Measurements from ENCODE around the gene PRTN3. TPM values are rescaled to one million over a fixed set of nuclear protein-coding genes. Genes with fewer than 3 reads are reported as not detected.

The PRTN3 gene
- total RNA-seq, 1 experiment from 2014 or later: 2.7 TPM

DNA sequence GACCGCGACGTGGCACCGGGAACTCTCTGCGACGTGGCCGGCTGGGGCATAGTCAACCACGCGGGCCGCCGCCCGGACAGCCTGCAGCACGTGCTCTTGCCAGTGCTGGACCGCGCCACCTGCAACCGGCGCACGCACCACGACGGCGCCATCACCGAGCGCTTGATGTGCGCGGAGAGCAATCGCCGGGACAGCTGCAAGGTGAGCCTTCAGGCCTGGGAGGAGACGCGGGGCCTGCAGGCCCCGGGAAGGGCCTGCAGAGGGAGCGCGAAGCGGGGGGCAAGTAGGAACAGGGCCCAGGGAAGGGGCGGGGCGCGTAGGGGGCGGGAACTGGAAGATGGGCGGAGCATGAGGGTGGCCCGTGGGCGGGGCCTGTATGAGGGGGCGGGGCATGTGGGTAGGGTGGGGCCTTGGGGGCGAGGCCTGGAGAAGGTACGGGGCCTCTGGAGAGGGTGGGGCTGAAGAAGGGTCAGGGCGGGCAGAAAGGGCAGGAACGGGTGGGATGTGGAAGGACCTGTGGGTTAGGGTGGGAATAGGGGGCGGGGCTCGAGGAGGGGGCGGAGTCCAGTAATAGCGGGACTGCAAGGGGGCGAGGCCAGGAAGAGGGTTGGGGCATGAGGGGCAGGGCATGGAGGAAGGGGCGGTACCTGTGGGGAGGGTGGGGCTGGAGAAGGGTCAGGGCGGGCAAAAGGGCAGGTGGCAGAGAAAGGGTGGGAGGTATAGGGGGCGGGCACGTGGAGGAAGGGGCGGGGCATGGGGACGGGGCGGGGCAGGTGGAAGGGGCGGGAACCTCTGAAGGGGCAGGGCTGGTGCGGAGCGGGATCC is 21.2 kb downstream of the PRTN3 start:
- peak overlapping the region; percentile 83 for H3K9ac ChIP-seq (ENCODE audit: low read length)
- no peak for TF ChIP-seq TCF7L2 (IDR thresholded peaks at IDR 0.05; ENCODE audit: borderline replicate concordance, extremely low read depth, insufficient read depth, insufficient read length)
- no peak for TF ChIP-seq EGR1 (IDR thresholded peaks at IDR 0.05; ENCODE audit: low read depth)
- TF ChIP-seq CBX3 (IDR thresholded peaks at IDR 0.05; ENCODE audit: low read depth): no peak
- no peak for TF ChIP-seq CEBPB (IDR thresholded peaks at IDR 0.05; ENCODE audit: low read depth)
- no peak for TF ChIP-seq REST (IDR thresholded peaks at IDR 0.05; ENCODE audit: low read depth)
- no peak for TF ChIP-seq ELF1 (IDR thresholded peaks at IDR 0.05; ENCODE audit: borderline replicate concordance, low read depth)
- no peak for TF ChIP-seq ZNF274 (IDR thresholded peaks at IDR 0.05; ENCODE audit: low read depth, low read length)
- TF ChIP-seq EZH2phosphoT487 (IDR thresholded peaks at IDR 0.05; ENCODE audit: borderline replicate concordance): no peak
- TF ChIP-seq SIN3A (IDR thresholded peaks at IDR 0.05; ENCODE audit: low read depth): no peak
- TF ChIP-seq, protein P1, sequence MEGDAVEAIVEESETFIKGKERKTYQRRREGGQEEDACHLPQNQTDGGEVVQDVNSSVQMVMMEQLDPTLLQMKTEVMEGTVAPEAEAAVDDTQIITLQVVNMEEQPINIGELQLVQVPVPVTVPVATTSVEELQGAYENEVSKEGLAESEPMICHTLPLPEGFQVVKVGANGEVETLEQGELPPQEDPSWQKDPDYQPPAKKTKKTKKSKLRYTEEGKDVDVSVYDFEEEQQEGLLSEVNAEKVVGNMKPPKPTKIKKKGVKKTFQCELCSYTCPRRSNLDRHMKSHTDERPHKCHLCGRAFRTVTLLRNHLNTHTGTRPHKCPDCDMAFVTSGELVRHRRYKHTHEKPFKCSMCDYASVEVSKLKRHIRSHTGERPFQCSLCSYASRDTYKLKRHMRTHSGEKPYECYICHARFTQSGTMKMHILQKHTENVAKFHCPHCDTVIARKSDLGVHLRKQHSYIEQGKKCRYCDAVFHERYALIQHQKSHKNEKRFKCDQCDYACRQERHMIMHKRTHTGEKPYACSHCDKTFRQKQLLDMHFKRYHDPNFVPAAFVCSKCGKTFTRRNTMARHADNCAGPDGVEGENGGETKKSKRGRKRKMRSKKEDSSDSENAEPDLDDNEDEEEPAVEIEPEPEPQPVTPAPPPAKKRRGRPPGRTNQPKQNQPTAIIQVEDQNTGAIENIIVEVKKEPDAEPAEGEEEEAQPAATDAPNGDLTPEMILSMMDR (IDR thresholded peaks at IDR 0.05 in 2 of 3, conservative IDR thresholded peaks at IDR 0.05 in 1 of 3; ENCODE audit: borderline replicate concordance in 1 of 3, insufficient read depth in 1 of 3, low read depth in 2 of 3, low read length in 2 of 3): peak in 2 of 3 experiments; percentile 31 to 46; a peak in 5 of 6 replicates
- TF ChIP-seq FOSL1 (IDR thresholded peaks at IDR 0.05; ENCODE audit: low read depth): no peak
- no peak for TF ChIP-seq EZH2 (IDR thresholded peaks at IDR 0.05)
- peak; percentile 32 for TF ChIP-seq YY1 (IDR thresholded peaks at IDR 0.05; ENCODE audit: extremely low read depth, insufficient replicate concordance, low read depth, low read length)
- no peak for TF ChIP-seq SRF (IDR thresholded peaks at IDR 0.05; ENCODE audit: low read depth)
- peak; percentile 51; the same call in 1 of the 2 replicates for TF ChIP-seq ZFX (IDR thresholded peaks at IDR 0.05)
- TF ChIP-seq SP1 (IDR thresholded peaks at IDR 0.05; ENCODE audit: low read depth): peak; percentile 8; the same call in 1 of the 2 replicates
- TF ChIP-seq, protein P2, sequence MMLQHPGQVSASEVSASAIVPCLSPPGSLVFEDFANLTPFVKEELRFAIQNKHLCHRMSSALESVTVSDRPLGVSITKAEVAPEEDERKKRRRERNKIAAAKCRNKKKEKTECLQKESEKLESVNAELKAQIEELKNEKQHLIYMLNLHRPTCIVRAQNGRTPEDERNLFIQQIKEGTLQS (IDR thresholded peaks at IDR 0.05): no peak
- TF ChIP-seq POLR2AphosphoS5 (IDR thresholded peaks at IDR 0.05; ENCODE audit: low read depth, low read length): no peak

More for the DNA sequence above, 21.2 kb downstream of the PRTN3 start:
- ATAC-seq (peak; percentile 38), DNase-seq (ENCODE audit: low read depth, low spot score) (peak; percentile 63)
- Histone ChIP-seq H2AFZ (ENCODE audit: low read depth, low read length, poor library complexity, severe bottlenecking) (no peak overlapping the region), H3K79me2 (ENCODE audit: insufficient read depth, low read length) (no peaks in the 10 kb centered on the region), H3K27me3 (ENCODE audit: insufficient read depth, low read length) (no peaks in the 10 kb centered on the region), H3K27ac (ENCODE audit: low read depth, low read length) (peak overlapping the region; percentile 71), H3K4me1 (ENCODE audit: control insufficient read depth in 1 of 2, insufficient read depth in 2 of 2, low read length in 2 of 2) (peaks cover 14 to 32% of the 10 kb centered on the region in 2 experiments), H3K4me3 (replicated peaks in 1 of 2; ENCODE audit: low read depth in 1 of 2, low read length in 2 of 2) (peak overlapping the region; percentile 71 to 78), H3K9me2 (ENCODE audit: insufficient read depth) (no peaks in the 10 kb centered on the region), H4K20me1 (ENCODE audit: insufficient read depth) (no peaks in the 10 kb centered on the region), H3K4me2 (ENCODE audit: low read length) (peak overlapping the region; percentile 88), H3K36me3 (ENCODE audit: control insufficient read depth in 1 of 2, insufficient read depth in 2 of 2, low read length in 2 of 2) (no peaks in the 10 kb centered on the region; a peak in 1 of 4 replicates), H3K9me3 (ENCODE audit: control insufficient read depth in 1 of 2, insufficient read depth in 1 of 2, low read depth in 1 of 2, low read length in 2 of 2) (no peaks in the 10 kb centered on the region)
- BruUV-seq (replicated peaks): no TSS peak
- intact Hi-C loops (cut with micrococcal nuclease): loop anchor here (2.0 kb wide), 1 partner anchor 91 kb away; no protein-coding TSS in a partner anchor
- ChIA-PET CTCF (interaction anchor here (0.6 kb wide), 1 partner anchor 13 kb away, joined by 10 read pairs; no protein-coding TSS in a partner anchor), RAD21 (ENCODE audit: low non-redundant PET in 1 of 2, low total read pairs in 2 of 2, uncharacterized antibody in 2 of 2, unreplicated experiment in 2 of 2) (no interaction called here), POLR2A (no interaction called here)

Data from HCT116 (cell line).